Sciatic nerve (tissue), 2 donors: Measurements from ENCODE around the gene PSD. TPM values are rescaled to one million over a fixed set of nuclear protein-coding genes. Genes with fewer than 3 reads are reported as not detected.
A peak's percentile ranks its signal among the peaks of the same experiment; 100 is the strongest.
"Not testable (repeated sequence)": the region's sequence is repeated elsewhere in the genome, so short reads cannot be mapped to it uniquely, and the experiment has no call there.

Experiments used
- ATAC-seq: fragments of 200-7000 bp; cut with Tn5 transposase; one replicate; pipeline ENCODE4 v1.9.1; 2020; ENCODE audit warnings: mild to moderate bottlenecking, moderate library complexity
- DNase-seq: peaks from one replicate; pipeline ENCODE4 v3.0.0-alpha.2; 2020; ENCODE audit warnings: low spot score
- intact Hi-C: fragments of 100-400 bp; cut with DNase I; formaldehyde crosslinking; loops from one replicate; pipeline ENCODE4 v1.14.2; 2022
- total RNA-seq: library from RNA; stranded (reverse); fragmentation: NEBNext Ultra II Directional; extraction: Animal tissue kit (Norgen Biotek cat#: 25700); gene quantifications from one replicate; pipeline ENCODE4 v1.2.1, GENCODE V29; 2021
- donor health status: DM: no; HTN: no; CAD: no.
- donor health status: DM: no; HTN: no; CAD: no.

The PSD gene
- total RNA-seq: 1.9 TPM

DNA sequence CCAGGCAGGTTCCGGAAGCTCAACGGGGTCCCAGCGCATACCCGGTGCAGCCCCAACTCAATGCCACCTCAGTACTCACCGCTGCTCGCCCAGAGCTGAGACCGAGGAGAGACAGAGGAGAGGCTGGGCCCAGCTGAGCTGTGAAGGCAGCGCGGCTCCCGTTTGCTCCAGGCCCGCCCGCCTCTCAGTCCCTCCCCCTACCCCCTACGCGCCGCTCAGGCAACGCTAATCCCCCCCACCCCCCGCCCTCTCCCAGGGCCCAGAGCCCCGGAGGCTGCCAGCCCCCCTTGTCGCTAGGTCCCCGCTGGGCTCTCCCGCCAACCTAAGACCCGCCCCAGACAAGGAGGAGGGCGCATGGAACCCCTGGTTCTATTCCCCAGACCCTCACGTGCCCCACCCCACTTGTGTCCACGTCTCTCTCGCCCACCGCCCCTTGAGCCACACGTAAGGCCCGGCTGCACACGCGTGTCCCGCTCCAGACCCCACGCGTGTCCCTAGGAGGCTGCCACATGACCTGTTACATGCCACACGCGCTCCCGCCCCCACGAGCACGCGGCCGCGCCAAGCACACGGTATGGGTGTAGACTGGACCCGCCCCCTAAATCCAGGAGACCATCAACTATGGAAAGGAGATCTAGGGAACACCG, at the start of gene PSD:
Gene PSD (minus strand): TSS at position 164 of the 647 bp plus-strand sequence. CDS start 1,747 bp downstream, outside the sequence.
- no peak for DNase-seq
- intact Hi-C loops: no loop called here
- no peak for ATAC-seq

GRCh38 chr10:102467971-102468438, 49.4 kb upstream of the PSD start:
- ATAC-seq (no peak), DNase-seq (no peak)
- intact Hi-C loops: no loop called here

GRCh38 chr10:102467318-102467717, 48.7 kb upstream of the PSD start:
- intact Hi-C loops: no loop called here
- no peak for DNase-seq
- ATAC-seq: no peak

GRCh38 chr10:102465466-102465865, 46.9 kb upstream of the PSD start:
- DNase-seq (no peak), ATAC-seq (no peak)
- intact Hi-C loops: no loop called here

DNA sequence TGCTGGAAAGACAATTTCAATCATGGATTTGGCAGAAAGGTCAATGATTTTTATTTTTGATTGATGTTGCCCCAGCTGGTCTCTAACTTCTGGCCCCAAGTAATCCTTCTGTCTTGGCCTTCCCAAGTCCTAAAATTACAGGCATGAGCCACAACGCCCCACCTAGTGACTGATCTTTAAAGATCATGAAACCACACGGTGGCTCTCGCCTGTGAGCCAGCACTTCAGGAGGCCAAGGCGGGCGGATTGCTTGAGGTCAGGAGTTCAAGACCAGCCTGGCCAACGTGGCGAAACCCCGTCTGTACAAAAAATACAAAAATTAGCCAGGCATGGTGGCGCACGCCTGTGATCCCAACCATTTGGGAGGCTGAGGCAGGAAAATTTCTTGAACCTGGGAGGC, 45.4 kb upstream of the PSD start:
- ATAC-seq (no peak), DNase-seq (no peak)
- intact Hi-C loops: no loop called here

- intact Hi-C loops: no loop called here
- no peak for ATAC-seq
Observed at GRCh38 chr10:102462512-102463054, 44.0 kb upstream of the PSD start.

GRCh38 chr10:102461187-102462054, 42.8 kb upstream of the PSD start:
- DNase-seq (peak; percentile 94), ATAC-seq (peak; percentile 97)
- intact Hi-C loops: no loop called here

More at GRCh38 chr10:102462512-102463054, 44.0 kb upstream of the PSD start:
- no peak for DNase-seq

GRCh38 chr10:102460836-102461186, 42.2 kb upstream of the PSD start:
- intact Hi-C loops: no loop called here
- peak; percentile 26 for ATAC-seq

DNA sequence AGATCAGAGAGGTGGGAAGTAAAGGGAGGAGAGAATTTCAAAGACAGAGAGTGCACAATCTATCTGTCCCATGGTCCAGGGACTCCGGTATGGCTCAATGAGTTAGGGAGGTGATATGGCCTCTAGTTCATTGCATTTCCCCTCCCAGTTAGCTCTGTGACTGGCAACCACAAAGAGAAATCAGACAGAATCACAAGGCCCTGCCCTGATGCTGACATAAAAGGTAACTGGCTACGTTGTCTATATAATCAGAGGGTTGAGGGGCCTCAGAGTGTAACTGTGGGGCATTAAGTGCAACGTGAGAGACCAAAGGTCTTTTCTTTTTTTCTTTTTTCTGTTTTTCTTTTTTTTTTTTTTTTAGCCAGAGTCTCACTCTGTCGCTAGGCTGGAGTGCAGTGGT, 40.1 kb upstream of the PSD start:
- no peak for ATAC-seq
- intact Hi-C loops: no loop called here

More at GRCh38 chr10:102460836-102461186, 42.2 kb upstream of the PSD start:
- DNase-seq: no peak

GRCh38 chr10:102457591-102458150, 39.1 kb upstream of the PSD start:
- intact Hi-C loops: no loop called here
- ATAC-seq: no peak

More for the DNA sequence above, 40.1 kb upstream of the PSD start:
- no peak for DNase-seq

DNA sequence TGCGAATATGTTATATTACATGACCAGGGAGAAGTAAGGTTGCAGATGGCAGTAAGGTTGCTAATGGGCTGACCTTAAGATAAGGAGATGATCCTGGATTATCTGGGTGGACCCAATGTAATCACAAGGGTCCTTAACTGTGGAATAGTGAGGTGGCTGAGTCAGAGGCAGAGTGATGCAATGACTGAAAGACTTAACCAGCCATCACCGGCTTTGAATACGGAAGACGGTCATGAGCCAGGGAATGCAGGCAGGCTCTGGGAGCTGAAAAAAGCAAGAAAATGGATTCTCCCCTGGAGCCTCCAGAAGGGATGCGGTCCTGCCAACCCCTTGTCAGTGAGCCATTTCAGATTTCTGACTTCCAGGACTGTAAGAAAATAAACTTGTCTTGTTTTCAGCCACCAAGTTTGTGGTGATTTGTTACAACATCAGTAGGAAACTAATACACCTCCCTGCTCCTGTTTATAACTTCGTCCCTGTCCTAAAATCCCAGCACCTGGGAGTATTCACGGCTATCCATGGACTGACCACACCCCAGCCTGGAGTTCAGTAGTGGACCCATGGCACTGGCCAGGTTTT, 37.4 kb upstream of the PSD start:
- ATAC-seq (no peak), DNase-seq (no peak)
- intact Hi-C loops: no loop called here

More at GRCh38 chr10:102457591-102458150, 39.1 kb upstream of the PSD start:
- DNase-seq: no peak

DNA sequence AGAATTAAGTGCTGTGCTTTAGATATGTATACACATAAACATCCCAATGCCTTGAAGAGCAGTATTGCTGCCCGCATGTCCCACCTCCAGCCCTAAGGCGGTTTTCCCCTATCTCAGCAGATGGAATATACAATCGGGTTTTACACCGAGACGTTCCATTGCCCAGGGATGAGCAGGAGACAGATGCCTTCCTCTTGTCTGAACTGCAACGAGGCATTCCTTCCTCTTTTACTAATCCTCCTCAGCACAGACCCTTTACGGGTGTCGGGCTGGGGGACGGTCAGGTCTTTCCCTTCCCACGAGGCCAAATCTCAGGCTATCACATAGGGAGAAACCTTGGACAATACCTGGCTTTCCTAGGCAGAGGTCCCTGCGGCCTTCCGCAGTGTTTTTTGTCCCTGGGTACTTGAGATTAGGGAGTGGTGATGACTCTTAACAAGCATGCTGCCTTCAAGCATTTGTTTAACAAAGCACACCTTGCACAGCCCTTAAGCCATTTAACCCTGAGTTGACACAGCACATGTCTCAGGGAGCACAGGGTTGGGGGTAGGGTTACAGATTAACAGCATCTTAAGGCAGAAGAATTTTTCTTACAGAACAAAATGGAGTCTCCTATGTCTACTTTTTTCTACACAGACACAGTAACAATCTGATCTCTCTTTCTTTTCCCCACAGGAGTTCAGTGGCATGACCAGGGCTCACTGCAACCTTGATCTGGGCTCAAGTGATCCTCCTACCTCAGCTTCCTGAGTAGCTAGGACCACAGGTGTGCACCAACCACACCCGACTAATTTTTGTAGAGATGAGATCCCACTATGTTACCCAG, 36.3 kb upstream of the PSD start:
- ATAC-seq, DNase-seq, intact Hi-C loops: not testable (repeated sequence)

GRCh38 chr10:102453502-102453901, 34.9 kb upstream of the PSD start:
- DNase-seq: no peak
- no peak for ATAC-seq
- intact Hi-C loops: no loop called here

- DNase-seq (no peak), ATAC-seq (peak; percentile 44)
- intact Hi-C loops: no loop called here
Observed at GRCh38 chr10:102452672-102453340, 34.2 kb upstream of the PSD start.

DNA sequence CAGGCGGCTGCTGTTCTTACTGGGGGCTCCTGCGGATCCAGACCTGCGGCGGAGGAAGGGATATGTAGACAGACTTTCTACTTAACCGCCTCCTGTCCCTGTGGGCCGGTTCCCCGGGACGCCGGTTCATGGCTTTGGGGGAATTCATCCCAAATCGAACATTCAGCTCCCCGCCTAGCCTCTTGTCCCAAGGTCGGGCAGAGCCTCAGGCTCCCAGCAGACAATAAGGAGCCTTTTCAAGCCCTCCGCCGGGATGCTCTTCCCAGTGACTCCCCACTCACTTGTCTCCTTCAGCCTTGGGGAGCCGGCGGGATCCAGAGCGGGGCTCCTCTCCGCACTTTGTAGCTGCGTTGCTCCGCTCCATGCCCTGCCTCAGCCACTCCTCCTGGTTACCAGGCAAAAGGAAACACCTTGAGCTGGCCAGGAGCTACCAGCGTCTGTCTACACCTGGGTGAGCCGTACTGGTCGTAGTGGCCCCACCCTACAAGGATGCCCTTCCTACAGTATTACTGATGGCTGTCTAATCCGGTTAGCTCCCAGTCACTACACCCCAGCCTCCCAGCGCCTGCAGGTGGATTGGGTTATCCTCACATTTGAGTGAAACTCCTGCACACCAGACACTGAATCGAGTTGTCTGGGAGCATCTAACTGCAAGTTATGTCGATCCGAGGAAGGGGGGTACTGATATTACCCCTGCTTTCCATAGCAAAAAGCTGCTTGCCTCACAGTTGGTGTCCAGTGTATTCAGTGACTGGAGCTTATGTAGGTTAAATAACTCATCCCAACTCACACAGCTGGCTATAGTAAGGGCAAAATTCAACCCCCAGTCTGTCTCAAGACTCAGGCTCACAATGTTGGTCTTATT, 32.8 kb upstream of the PSD start, which contains the start of gene C10orf95:
Gene C10orf95 (minus strand): TSS at position 439 of the 865 bp plus-strand sequence. CDS start 450 bp downstream, outside the sequence.
- DNase-seq (no peak), ATAC-seq (no peak)
- intact Hi-C loops: no loop called here

DNA sequence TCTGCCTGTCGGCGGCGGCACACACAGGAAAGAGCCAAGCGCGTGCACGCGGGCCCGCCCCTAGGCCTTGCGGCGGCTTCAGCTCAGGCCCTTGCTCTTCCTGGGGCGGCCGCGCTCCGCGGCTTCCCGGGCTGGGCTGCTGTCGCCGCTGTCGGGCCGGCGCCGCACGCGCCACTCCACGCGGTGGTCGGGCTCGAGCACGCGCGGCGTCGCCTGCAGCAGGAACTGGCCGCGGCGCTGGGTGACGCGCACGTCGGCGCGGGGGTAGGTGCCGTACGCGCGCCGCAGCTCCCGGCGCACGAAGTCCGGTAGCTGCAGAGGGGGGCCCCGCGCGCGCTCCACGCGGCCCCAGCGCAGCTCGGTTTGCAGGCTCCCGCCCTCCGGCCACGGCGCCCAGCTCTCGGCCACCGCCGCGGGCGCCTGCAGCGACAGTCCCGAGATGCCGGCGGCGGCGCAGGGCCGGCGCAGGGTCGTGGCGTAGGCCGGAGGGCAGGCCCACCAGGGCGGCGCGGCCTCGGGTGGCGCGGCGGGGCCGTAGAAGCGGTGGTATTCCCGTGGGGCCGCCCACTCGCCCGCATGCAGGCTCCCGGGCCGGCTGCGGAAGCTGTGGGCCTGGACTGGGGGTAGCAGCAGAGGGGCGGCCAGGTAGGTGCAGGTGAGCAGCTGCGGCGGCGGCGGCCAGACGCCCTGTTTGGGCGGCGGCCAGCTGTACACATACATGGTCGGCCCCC, 32.0 kb upstream of the PSD start:
- DNase-seq: peak; percentile 84
- intact Hi-C loops: no loop called here
- peak; percentile 84 for ATAC-seq
